Astrocyte of the spinal cord (primary cell): ENCODE data around the gene RASD1.
A peak's percentile ranks its signal among the peaks of the same experiment; 100 is the strongest.

Experiments used
- DNase-seq: peaks from one replicate; pipeline ENCODE4 v3.0.0; 2011; ENCODE audit warnings: low read depth, low spot score
- H3K4me3 ChIP-seq: 2 replicates; pipeline ENCODE4 v1.5.1; 2011; ENCODE audit warnings: low read depth, mild to moderate bottlenecking, low read length, moderate library complexity
- in situ Hi-C: cut with HindIII; loops from 2 replicates; pipeline ENCODE4 v1.10.0; 2017; ENCODE audit warnings: low sequenced_read_pairs
- TF ChIP-seq, protein P1 (sequence below): IDR thresholded peaks from 2 replicates; pipeline ENCODE4 v1.5.1; 2012; ENCODE audit warnings: low read depth, mild to moderate bottlenecking, low read length, inconsistent platforms

Gene RASD1

DNA sequence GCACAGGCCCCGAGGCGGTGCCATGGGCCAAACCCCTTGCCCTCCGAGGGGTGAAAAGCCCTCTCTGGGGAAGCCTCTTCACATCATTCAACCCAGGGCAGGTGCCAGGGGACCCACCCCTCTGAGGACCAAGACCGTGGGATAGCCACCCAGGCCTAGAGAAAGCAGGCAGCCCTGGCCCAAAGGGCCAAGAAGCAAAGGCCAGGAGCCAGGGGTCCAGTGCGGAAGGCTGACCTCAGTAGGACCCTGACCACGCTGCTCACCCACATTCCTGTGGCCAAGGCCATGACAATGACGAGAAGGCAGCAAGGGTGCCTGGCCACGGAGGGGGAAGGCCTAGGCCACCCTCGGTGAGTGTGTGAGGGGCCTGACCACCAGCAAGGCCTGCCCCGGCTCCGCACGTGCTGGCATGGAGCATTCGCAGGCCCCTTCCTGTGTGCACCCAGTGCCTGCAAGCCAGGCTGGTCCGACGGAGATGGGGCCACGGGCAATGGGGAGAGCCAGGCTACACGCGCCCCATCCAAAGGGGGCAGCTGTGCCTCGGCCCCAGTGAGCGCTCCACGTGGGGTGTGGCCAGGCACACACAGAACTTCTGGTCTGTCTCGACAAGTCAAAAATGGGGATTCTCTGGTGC, 24.5 kb upstream of the RASD1 start:
- H3K4me3 ChIP-seq = no peak overlapping the region
- TF ChIP-seq, protein P1, sequence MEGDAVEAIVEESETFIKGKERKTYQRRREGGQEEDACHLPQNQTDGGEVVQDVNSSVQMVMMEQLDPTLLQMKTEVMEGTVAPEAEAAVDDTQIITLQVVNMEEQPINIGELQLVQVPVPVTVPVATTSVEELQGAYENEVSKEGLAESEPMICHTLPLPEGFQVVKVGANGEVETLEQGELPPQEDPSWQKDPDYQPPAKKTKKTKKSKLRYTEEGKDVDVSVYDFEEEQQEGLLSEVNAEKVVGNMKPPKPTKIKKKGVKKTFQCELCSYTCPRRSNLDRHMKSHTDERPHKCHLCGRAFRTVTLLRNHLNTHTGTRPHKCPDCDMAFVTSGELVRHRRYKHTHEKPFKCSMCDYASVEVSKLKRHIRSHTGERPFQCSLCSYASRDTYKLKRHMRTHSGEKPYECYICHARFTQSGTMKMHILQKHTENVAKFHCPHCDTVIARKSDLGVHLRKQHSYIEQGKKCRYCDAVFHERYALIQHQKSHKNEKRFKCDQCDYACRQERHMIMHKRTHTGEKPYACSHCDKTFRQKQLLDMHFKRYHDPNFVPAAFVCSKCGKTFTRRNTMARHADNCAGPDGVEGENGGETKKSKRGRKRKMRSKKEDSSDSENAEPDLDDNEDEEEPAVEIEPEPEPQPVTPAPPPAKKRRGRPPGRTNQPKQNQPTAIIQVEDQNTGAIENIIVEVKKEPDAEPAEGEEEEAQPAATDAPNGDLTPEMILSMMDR = no peak
- in situ Hi-C loops = no loop called here
- DNase-seq = no peak

DNA sequence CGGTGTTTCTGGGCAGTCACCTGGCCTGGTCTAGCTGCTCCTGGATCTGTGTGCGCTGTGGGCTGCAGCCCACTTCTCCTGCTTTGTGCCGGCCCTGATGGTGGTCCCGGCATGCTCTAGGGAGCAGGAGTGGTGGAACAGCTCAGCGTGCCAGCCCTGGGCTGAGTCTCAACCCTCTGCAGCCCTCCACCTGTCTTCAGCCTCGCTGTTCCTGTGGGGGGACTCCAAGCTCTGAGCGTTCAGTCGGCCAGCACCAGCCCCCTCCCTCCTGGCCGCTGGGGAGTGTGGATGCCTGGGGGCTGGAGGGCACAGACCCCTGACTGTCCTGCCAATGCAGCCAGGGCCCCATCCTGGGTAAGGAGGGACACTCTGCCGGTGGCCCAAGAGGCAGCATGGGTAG, 23.7 kb upstream of the RASD1 start:
- TF ChIP-seq, protein P1 = no peak
- H3K4me3 ChIP-seq = no peak overlapping the region
- in situ Hi-C loops = no loop called here
- no peak for DNase-seq

DNA sequence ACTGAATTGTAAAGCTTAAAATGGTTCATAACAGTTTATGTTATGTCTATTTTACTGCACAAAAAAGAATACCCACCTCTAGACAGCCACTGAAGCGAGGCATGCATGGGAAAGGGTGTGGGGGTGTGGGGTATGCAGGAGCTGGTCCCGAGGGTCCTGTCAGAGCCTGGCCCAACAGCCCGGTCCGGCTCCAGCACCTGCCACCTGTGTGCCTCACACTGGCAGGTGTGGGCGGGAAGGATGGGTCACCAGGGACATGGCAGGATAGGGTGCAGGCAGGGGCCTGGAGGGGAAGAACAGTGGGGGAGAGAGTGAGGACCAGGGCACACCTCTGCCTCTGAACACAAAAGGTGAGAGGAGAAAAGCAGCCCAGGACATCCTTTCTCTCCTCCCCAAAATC, 22.8 kb upstream of the RASD1 start:
- TF ChIP-seq, protein P1 = no peak
- DNase-seq = no peak
- no peak overlapping the region for H3K4me3 ChIP-seq
- in situ Hi-C loops = no loop called here

DNA sequence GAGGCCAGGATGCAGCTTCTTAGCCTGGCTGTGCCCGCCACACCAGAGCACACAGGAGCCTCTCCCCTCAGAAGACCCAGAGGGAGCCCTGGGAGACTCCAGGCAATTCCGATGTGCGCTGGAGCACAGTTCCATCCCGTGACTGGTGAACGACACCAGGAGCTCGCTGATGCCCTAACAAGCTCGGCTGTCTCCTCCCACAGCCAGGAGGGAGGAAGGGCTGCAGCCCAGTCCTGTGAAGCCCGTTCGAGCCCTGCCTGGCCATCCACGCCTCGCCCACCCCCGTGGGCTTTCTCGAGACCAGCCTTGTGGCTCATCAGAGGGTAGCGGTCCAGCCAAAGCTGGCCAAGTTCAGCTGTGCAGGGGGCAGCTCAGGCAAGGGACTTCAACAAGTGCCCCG, 21.8 kb upstream of the RASD1 start:
- no peak for DNase-seq
- in situ Hi-C loops = no loop called here
- no peak overlapping the region for H3K4me3 ChIP-seq
- TF ChIP-seq, protein P1 = no peak

DNA sequence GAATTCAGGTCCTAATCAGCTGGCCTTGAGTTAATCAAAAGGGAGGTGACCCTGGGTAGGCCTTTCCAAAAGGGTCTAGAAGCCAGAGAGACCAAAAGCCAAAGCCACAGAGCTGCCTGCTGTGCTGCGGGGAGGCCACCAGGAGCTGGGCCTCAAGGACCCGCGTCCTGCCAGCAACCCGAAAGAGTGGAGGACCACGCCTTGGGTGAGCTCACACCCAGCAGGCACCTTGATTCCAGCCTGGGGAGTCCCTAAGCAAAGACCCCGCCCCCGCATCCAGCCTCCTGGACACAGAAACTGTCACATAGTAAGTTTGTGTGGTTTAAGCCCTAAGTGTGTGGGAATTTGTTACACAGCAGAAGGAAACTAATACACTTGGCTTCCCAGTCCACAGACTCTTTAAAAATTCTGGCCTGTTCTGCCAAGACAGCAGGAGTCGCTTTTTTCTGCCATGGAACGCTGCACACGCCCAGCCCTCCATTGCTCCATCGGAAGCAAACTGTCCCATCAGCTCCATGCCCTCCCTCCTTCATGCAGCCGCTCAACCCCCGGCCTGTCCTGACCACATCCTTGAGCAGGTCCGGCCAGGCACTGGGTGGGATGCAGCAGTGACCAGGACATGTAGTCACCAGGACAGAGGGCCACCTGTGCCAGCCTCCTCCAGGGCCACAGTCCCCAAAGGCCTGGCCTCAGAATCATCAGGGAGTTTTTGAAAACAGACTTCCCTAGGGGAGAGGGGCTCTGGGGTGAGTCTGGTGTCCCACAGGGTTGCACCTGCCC, 20.9 kb upstream of the RASD1 start:
- H3K4me3 ChIP-seq = no peak overlapping the region
- TF ChIP-seq, protein P1 = no peak
- no peak for DNase-seq
- in situ Hi-C loops = no loop called here

DNA sequence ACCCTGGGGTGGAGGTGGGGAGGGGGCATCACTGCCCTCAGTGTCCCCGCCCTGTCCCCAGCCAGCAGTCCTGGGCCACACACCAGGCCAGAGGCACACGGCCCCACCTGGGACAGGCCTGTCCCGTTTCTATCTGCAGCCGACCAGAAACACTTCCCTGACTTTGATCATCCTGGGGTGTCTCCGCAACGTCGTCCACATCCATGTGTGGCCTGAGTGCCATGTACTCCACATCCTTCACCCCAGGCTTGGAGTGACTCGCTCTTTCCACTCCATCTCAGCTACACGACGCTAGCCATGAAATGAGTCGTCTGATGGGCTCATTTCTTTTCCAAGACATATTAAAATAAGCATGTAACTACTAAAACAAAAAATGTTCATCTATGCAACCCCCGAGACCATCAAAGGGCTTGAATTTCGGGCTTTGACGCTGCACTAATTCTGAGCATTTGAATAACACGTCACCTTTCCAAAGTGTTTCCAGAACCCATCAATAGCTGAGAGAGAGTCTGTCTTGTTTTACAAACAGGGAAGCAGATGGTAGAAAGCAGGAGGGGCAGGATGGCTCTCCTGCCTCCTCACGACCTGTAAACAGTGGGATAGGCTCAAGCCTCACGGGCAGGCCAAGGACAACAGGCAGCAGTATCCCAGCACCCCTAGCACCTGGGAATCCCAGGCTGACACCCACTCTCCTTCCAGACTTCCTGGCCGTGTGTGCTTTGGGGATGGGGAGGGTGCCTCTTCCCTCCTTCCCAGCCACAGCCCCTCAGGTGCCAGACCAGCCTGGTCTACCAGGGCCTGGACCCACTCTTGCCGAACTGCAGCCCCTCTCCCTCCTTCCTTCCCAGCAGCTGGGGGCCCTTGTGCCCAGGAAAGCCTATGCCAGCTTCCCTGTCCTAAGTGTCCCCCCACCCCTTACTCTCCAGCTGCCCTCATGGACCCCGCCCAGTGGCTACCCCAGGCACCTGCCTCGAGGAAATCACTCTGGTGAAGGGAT, 20.0 kb upstream of the RASD1 start:
- TF ChIP-seq, protein P1 = no peak
- no peak overlapping the region for H3K4me3 ChIP-seq
- peak; percentile 73 for DNase-seq
- in situ Hi-C loops = no loop called here
